Karpas-422 (cell line): Measurements from ENCODE around the gene PPP5C. TPM values are rescaled to one million over a fixed set of nuclear protein-coding genes. Genes with fewer than 3 reads are reported as not detected.
"Not testable (repeated sequence)": the region's sequence is repeated elsewhere in the genome, so short reads cannot be mapped to it uniquely, and the experiment has no call there.

Source experiments
- DNase-seq: peaks from one replicate; pipeline ENCODE4 v3.0.0-alpha.2; 2015
- H2AFZ ChIP-seq: fragments of 200-600 bp; sonication (generic); 2 replicates; pipeline ENCODE4 v1.6.1; 2014; ENCODE audit warnings: antibody characterized with exemption, low read length, mixed read lengths
- H3K27ac ChIP-seq: fragments of 200-600 bp; sonication (generic); 2 replicates; pipeline ENCODE4 v1.5.1; 2014; ENCODE audit warnings: mild to moderate bottlenecking, low read length, moderate library complexity
- H3K27me3 ChIP-seq: fragments of 200-600 bp; sonication (generic); 2 replicates; pipeline ENCODE4 v1.6.1; 2014; ENCODE audit warnings: low read length, mixed read lengths
- H3K36me3 ChIP-seq: fragments of 200-600 bp; sonication (generic); 2 replicates; pipeline ENCODE4 v1.6.1; 2014; ENCODE audit warnings: low read length, mixed read lengths; ENCODE audit not compliant: insufficient read depth
- H3K4me1 ChIP-seq: fragments of 200-600 bp; sonication (generic); 2 replicates; pipeline ENCODE4 v1.6.1; 2014; ENCODE audit warnings: mild to moderate bottlenecking, low read length, mixed read lengths
- H3K4me2 ChIP-seq: fragments of 200-600 bp; sonication (generic); 2 replicates; pipeline ENCODE4 v1.6.1; 2014; ENCODE audit warnings: low read length, low read depth, mild to moderate bottlenecking; ENCODE audit not compliant: poor library complexity, severe bottlenecking
- H3K4me3 ChIP-seq: fragments of 200-600 bp; sonication (generic); 2 replicates; pipeline ENCODE4 v1.5.1; 2014; ENCODE audit warnings: mild to moderate bottlenecking, antibody characterized with exemption, low read length, mixed read lengths
- H3K79me2 ChIP-seq: fragments of 200-600 bp; sonication (generic); 2 replicates; pipeline ENCODE4 v1.6.1; 2014; ENCODE audit warnings: mild to moderate bottlenecking, low read length, mixed read lengths
- H3K9ac ChIP-seq: fragments of 200-600 bp; sonication (generic); 2 replicates; pipeline ENCODE4 v1.6.0; 2014; ENCODE audit warnings: low read length
- H3K9me2 ChIP-seq: fragments of 200-600 bp; sonication (generic), shearing (Covaris generic); replicated peaks from 2 replicates; pipeline ENCODE4 v1.6.0; 2014; ENCODE audit warnings: mild to moderate bottlenecking, low read length, moderate library complexity; ENCODE audit not compliant: insufficient read depth
- H3K9me3 ChIP-seq: fragments of 300-700, 200-600 bp; sonication (generic); 2 replicates; pipeline ENCODE4 v1.6.1; 2014; ENCODE audit warnings: low read length, mixed read lengths
- H4K20me1 ChIP-seq: fragments of 200-600 bp; sonication (generic); 2 replicates; pipeline ENCODE4 v1.6.1; 2014; ENCODE audit warnings: mild to moderate bottlenecking, antibody characterized with exemption, low read length, low read depth; ENCODE audit not compliant: insufficient read depth
- total RNA-seq: library from RNA; depleted of rRNA; stranded (reverse); fragments of >200 nt; shearing (Covaris generic); gene quantifications from 2 replicates; pipeline ENCODE4 v1.2.3, GENCODE V29; 2014; ENCODE audit warnings: low replicate concordance

The PPP5C gene
- total RNA-seq, 1 experiment from 2014 or later: 31.1 TPM

DNA sequence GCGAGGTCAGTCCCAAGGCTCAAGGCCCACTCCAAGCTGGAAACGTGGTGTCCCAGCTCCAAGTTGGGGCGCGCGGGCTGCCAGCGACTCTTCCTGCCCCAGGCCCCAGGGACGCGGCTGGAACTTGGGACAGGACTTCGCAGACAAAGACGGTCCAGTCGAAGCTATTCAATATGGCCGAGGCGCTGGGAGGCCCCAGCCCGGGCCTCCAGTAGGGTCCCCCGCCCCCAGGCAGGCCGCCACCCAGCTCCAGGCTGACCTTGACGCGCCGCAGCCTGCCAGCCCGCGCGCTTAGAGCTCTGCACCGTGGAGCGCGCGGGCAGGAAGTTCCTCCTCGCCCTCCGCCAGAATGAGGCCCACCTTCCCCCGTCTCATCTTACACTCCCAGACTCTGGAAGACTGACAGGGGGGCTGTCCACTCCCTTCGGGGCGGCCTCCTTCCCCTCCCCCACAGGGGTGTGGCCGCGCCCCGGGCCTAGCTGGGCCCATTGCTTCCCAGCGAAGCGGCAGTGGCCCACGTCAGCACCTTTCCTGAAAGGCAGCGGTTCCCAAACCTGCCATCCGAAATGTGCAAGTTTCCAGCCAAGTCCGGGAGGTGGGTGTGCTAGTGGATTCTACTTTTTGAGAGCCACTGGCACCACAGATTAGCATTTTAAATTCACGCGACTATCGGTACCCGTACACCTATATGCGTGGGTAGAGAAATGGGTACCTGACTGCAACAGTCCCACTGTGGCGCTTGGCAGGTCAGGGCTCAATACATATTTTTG, 66.6 kb downstream of the PPP5C start, which contains the start of gene CCDC8:
CCDC8 (minus strand) TSS at position 303 of the 770 bp plus-strand sequence. CDS start 754 bp downstream, outside the sequence.
- no peaks in the 10 kb centered on the region for H4K20me1 ChIP-seq
- no peak within 1 kb of the TSS for H3K9ac ChIP-seq
- H3K27me3 ChIP-seq: no peaks in the 10 kb centered on the region
- no peaks in the 10 kb centered on the region for H3K36me3 ChIP-seq
- DNase-seq: no peak
- no peaks in the 10 kb centered on the region for H3K9me2 ChIP-seq
- no peak within 1 kb of the TSS for H3K27ac ChIP-seq
- no peaks in the 10 kb centered on the region for H3K4me1 ChIP-seq
- H3K4me2 ChIP-seq: no peak within 1 kb of the TSS
- no peaks in the 10 kb centered on the region for H3K9me3 ChIP-seq
- H2AFZ ChIP-seq: no peak within 1 kb of the TSS
- H3K79me2 ChIP-seq: no peaks in the 10 kb centered on the region
- no peak within 1 kb of the TSS for H3K4me3 ChIP-seq

DNA sequence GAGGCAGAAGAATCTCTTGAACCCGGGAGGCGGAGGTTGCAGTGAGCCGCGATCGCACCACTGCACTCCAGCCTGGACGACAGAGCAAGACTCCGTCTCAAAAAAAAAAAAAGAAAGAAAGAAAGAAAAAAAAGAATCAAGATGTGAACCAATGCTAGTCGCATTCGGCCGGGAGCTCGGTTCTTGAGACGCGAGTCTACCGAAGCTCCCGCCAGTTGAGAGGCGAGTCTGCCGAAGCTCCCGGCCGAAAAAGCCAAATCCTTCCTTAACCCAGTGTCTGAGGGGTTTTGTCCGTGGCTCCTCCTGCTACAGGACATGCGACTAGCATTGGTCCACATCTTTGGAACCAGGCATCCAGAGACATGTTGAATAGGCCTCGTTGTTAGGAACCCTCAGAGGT, 68.0 kb downstream of the PPP5C start:
- H3K27ac ChIP-seq, H3K4me2 ChIP-seq, H3K4me3 ChIP-seq, H3K9me2 ChIP-seq, H3K9me3 ChIP-seq, H3K27me3 ChIP-seq, H3K36me3 ChIP-seq, H3K9ac ChIP-seq, H2AFZ ChIP-seq, H3K79me2 ChIP-seq, H4K20me1 ChIP-seq, H3K4me1 ChIP-seq, DNase-seq: not testable (repeated sequence)

DNA sequence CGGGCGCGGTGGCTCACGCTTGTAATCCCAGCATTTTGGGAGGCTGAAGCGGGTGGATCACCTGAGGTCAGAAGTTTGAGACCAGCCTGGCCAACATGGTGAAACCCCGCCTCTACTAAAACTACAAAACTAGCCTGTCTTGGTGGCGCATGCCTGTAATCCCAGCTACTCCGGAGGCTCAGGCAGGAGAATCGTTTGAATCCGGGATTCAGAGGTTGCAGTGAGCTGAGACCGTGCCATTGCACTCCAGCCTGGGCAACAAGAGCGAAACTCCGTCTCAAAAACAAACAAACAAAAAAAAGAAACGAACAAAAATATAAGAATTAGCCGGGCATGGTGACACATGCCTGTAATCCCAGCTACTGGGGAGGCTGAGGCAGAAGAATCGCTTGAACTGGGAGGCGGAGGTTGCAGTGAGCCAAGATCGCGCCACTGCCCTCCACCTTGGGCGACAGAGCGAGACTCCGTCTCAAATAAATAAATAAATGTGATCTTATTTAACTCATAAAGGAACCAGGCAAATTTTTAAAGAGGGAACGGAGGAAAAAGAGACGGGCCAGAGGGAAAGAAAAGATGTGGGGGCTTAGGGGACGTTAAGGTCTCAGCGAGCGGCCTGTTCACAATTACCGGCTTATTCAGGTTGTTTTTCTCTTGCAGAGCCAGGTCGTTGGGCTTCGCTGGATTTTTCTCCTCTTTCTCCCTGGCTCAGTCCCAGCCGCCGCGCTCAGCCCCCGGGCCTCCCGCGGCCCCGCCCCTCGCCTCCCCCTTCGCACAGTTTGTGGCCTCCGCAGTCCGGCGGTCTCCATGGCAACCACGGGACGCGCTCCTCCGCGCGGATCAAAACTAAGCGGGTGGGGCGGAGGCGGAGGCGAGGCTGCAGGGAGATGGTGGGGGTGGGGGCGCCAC, 69.2 kb downstream of the PPP5C start:
- H3K27me3 ChIP-seq, H3K4me1 ChIP-seq, H3K79me2 ChIP-seq, H3K4me2 ChIP-seq, H3K9me3 ChIP-seq, H3K36me3 ChIP-seq, DNase-seq, H3K9ac ChIP-seq, H3K27ac ChIP-seq, H4K20me1 ChIP-seq, H3K9me2 ChIP-seq, H2AFZ ChIP-seq, H3K4me3 ChIP-seq: not testable (repeated sequence)

DNA sequence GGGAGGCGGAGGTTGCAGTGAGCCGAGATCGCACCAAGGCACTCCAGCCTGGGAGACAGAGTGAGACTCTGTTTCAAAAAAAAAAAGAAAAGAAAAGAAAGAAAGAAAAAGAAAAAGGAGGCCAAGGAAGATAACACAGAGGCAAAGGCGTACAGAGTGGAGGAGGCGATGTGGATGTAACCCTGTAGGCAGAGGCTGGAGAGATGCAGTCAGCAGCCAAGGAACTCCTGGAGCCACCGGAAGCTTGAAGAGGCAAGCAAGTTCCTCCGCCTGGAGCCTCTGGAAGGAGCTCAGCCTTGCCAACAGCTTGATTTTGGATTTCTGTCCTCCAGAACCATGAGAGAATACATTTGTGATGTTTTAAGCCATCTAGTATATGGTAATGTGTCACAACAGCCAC, 73.2 kb downstream of the PPP5C start:
- no peak for DNase-seq
- Histone ChIP-seq H3K36me3 (no peaks in the 10 kb centered on the region), H3K9me2 (no peaks in the 10 kb centered on the region), H3K9ac (no peak overlapping the region), H3K27me3 (no peaks in the 10 kb centered on the region), H3K4me3 (no peak overlapping the region), H3K4me2 (no peak overlapping the region), H4K20me1 (no peaks in the 10 kb centered on the region), H3K27ac (no peak overlapping the region), H2AFZ (no peak overlapping the region), H3K9me3 (no peaks in the 10 kb centered on the region), H3K79me2 (no peaks in the 10 kb centered on the region), H3K4me1 (no peaks in the 10 kb centered on the region)

DNA sequence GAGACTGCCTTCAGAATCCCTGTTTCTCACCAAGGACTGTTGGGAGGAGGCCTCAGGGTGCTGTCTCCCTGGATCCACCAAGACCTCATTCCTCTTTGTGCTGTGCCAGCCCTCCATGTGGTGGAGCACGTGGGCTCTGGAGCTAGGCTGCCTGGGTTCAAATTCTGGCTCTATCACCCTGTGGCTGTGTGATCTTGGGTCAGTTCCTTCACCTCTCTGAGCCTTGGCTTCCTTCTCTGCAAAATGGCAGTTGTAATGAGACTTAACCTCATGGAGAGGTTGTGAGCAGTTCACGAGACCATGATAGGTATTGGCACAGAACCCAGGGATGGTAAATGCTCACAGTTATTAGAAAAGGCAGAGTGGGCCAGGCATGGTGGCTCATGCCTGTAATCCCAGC, 75.5 kb downstream of the PPP5C start:
- Histone ChIP-seq H3K36me3 (no peaks in the 10 kb centered on the region), H4K20me1 (no peaks in the 10 kb centered on the region), H3K9me3 (no peaks in the 10 kb centered on the region), H3K4me3 (no peak overlapping the region), H3K27ac (no peak overlapping the region), H3K79me2 (no peaks in the 10 kb centered on the region), H3K4me2 (no peak overlapping the region), H3K9ac (no peak overlapping the region), H3K9me2 (no peaks in the 10 kb centered on the region), H3K4me1 (peaks cover 3% of the 10 kb centered on the region; the same call in 1 of the 2 replicates), H3K27me3 (no peaks in the 10 kb centered on the region), H2AFZ (no peak overlapping the region)
- no peak for DNase-seq

DNA sequence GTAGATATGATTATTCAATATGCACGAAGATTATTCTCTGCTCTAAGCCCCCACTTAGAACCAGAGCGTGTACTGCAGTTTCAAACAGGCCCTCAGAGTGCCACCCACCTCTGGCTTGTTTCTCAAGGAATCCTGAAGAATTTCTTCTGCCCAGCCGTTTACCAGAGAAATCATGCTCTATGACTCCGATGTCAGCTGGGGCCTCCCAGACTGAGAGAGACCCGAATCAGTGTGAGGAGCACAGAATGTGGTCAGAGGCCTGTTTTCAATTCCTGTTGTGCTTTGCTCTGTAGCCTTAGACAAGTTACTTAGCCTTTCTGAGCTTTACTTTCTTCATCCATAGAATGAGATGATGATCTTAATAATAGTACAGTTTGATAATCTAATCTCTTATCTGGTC, 76.3 kb downstream of the PPP5C start:
- no peak overlapping the region for H3K4me3 ChIP-seq
- H3K4me2 ChIP-seq: no peak overlapping the region
- H3K9me3 ChIP-seq: no peaks in the 10 kb centered on the region
- H3K9ac ChIP-seq: no peak overlapping the region
- no peaks in the 10 kb centered on the region for H4K20me1 ChIP-seq
- H3K27ac ChIP-seq: no peak overlapping the region
- no peaks in the 10 kb centered on the region for H3K79me2 ChIP-seq
- no peaks in the 10 kb centered on the region for H3K27me3 ChIP-seq
- H3K4me1 ChIP-seq: peaks cover 3% of the 10 kb centered on the region; the same call in 1 of the 2 replicates
- no peaks in the 10 kb centered on the region for H3K9me2 ChIP-seq
- H3K36me3 ChIP-seq: no peaks in the 10 kb centered on the region
- DNase-seq: no peak
- H2AFZ ChIP-seq: no peak overlapping the region

DNA sequence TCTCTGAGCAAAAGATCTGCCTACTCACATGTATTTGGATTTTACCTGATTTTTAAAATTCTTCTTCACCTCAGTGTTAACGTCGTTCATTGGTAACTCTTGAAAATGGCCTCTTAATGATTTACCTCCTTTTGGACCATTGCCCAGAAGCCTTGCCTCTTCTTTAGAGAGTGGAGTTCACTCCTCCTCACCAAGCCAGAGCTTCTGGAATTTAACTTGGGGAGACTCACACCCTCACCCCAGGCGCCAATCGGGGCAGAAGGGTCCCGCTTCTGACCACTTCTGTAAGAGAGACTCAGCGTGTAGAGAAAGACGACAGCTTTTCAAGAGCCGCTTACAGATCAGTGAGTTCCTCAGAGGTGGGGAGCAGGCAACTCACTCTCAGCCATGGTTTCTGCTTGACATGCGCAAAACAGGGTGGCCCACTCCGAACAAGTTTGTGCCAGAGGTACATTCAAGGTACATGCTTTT, 79.2 kb downstream of the PPP5C start:
- Histone ChIP-seq H3K9me3 (no peaks in the 10 kb centered on the region), H3K4me2 (peak overlapping the region; percentile 54), H3K4me1 (peaks cover 3% of the 10 kb centered on the region; the same call in 1 of the 2 replicates), H3K9ac (no peak overlapping the region), H3K79me2 (no peaks in the 10 kb centered on the region), H2AFZ (no peak overlapping the region; the same call in 1 of the 2 replicates), H3K4me3 (peak overlapping the region; percentile 51; the same call in 1 of the 2 replicates), H4K20me1 (no peaks in the 10 kb centered on the region), H3K27ac (no peak overlapping the region), H3K27me3 (no peaks in the 10 kb centered on the region), H3K9me2 (no peaks in the 10 kb centered on the region), H3K36me3 (no peaks in the 10 kb centered on the region)
- no peak for DNase-seq
